Aorta (tissue), 5 donors: ENCODE data around the gene TREX2. TPM values are rescaled to one million over a fixed set of nuclear protein-coding genes. Genes with fewer than 3 reads are reported as not detected.

Experiments
- ATAC-seq: fragments of 200-7000 bp; cut with Tn5 transposase; one replicate; pipeline ENCODE4 v1.9.1; 2022; ENCODE audit warnings: moderate library complexity; ENCODE audit not compliant: low FRiP score
- DNase-seq, 2 donors: peaks; one replicate each; pipeline ENCODE4 v3.0.0-alpha.2; 2020
- H3K27ac ChIP-seq, 2 donors: one replicate each; pipeline ENCODE4 v1.5.1; 2013; ENCODE audit warnings: low read length in 2 of 2, mild to moderate bottlenecking in 2 of 2, moderate library complexity in 2 of 2, control low read depth in 1 of 2, inconsistent platforms in 1 of 2, low read depth in 1 of 2
- H3K27me3 ChIP-seq, 2 donors: one replicate each; pipeline ENCODE4 v1.6.1; 2013; ENCODE audit warnings: control low read depth in 1 of 2, low read length in 1 of 2, mild to moderate bottlenecking in 1 of 2, moderate library complexity in 1 of 2; ENCODE audit not compliant: insufficient read depth in 2 of 2, control insufficient read depth in 1 of 2
- H3K36me3 ChIP-seq, 2 donors: one replicate each; pipeline ENCODE4 v1.6.1; 2013; ENCODE audit warnings: control low read depth in 1 of 2, low read length in 1 of 2, mild to moderate bottlenecking in 1 of 2; ENCODE audit not compliant: insufficient read depth in 2 of 2, control insufficient read depth in 1 of 2
- H3K4me1 ChIP-seq, 2 donors: one replicate each; pipeline ENCODE4 v1.6.1; 2013; ENCODE audit warnings: low read length in 2 of 2, control low read depth in 1 of 2, mild to moderate bottlenecking in 1 of 2, moderate library complexity in 1 of 2; ENCODE audit not compliant: insufficient read depth in 2 of 2, control insufficient read depth in 1 of 2
- H3K4me3 ChIP-seq, 2 donors: one replicate each; pipeline ENCODE4 v1.5.1; 2013; ENCODE audit warnings: low read length in 2 of 2, control low read depth in 1 of 2, mild to moderate bottlenecking in 1 of 2
- H3K9me3 ChIP-seq: one replicate; pipeline ENCODE4 v1.6.1; 2013; ENCODE audit warnings: mild to moderate bottlenecking, low read length; ENCODE audit not compliant: control insufficient read depth
- WGBS, 2 donors: extraction: QIAGEN DNeasy Blood & Tissue Kit; methylation state at CpG; one replicate each; pipeline ENCODE4 v1.1.7; 2013; 5-methylcytosine and 5-hydroxymethylcytosine counted together
- intact Hi-C, 2 donors: fragments of 100-400 bp; cut with DNase I; formaldehyde crosslinking; loops; one replicate each; pipeline versions ENCODE4 v1.14.2 to v1.15.0; 2022
- polyA plus RNA-seq, 2 donors: library from polyadenylated mRNA; stranded (reverse); fragments of 200-250 nt; gene quantifications; one replicate each; pipeline ENCODE4 v1.2.3, GENCODE V29; 2013
- total RNA-seq, 2 donors: library from RNA; stranded (reverse); fragmentation: NEBNext Ultra II Directional; extraction: Animal tissue kit (Norgen Biotek cat#: 25700); gene quantifications; one replicate each; pipeline ENCODE4 v1.2.1, GENCODE V29; 2021
- donor health status: healthy with polysubstance abuse.
- donor health status: Bipolar disorder and iron deficiency.
- donor health status: DM: no; HTN: no; CAD: no.
- donor health status: DM: no; HTN: no; CAD: no.
- donor health status: DM: yes; HTN: yes; CAD: no.

The TREX2 gene
- total and polyA plus RNA-seq, 4 donors: 1.4 to 39.1 (median 4.5) TPM; not detected in 1

DNA sequence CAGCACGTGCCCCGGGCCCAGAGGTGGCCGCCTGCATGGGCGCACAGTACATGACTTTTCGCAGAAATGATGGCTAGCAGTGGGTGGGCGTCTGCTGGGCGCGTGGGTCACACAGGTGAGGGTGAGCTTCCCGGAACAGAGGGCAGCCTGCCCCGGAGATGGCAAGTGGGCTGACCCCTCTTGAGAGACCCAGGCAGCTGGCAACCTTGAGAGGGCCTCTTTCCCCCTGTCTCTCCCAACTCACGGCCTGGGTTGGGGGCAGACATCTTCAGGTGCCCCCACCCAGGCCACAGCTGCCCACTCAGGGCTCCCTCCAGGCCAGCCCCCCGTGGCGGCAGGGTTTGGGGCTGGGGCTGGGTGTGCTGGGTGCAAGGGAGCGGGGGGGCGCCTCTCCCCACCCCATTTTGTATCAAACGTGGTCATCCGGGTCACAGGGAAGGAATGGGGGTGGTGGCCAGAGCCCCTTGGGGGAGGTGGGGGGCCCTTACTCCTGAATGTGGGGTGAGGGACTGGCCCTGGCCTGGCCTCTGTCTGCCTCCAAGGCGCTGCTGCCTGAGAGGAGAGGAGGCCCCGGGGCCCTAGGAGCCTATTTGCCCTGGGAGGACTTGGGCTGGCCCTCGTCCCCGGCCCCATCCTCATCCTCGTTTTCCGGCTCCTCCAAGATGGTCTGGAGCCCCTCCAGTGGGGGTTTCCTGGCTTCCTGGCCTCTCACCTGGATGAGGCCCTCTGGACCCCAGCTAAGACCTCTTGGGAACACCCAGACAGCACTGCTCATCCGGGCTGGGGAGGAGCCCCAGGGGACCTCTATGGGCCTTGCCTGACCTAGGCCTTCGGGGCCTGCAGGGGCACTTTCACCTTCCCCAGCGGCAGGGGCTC is 49.3 kb downstream of the TREX2 start:
- ATAC-seq (no peak), DNase-seq (peak in 1 of 2 donors; percentile 51)
- H3K4me3 ChIP-seq: no peak overlapping the region
- WGBS, 2 donors: 88 to 93% methylated on average over 23 to 26 of the region's 26 CpGs
- H3K9me3 ChIP-seq: no peaks in the 10 kb centered on the region
- no peak overlapping the region for H3K27ac ChIP-seq
- H3K36me3 ChIP-seq: no peaks in the 10 kb centered on the region
- H3K27me3 ChIP-seq: no peaks in the 10 kb centered on the region
- H3K4me1 ChIP-seq: no peaks in the 10 kb centered on the region
- intact Hi-C loops: no loop called here

GRCh38 chrX:153395613-153396319 is 50.1 kb downstream of the TREX2 start:
- Histone ChIP-seq H3K36me3 (no peaks in the 10 kb centered on the region), H3K4me1 (no peaks in the 10 kb centered on the region), H3K4me3 (no peak overlapping the region), H3K27me3 (no peaks in the 10 kb centered on the region), H3K9me3 (no peaks in the 10 kb centered on the region), H3K27ac (no peak overlapping the region)
- 88 to 90% methylated on average over 26 of the region's 26 CpGs for WGBS, 2 donors
- intact Hi-C loops: no loop called here
- ATAC-seq: no peak
- DNase-seq: no peak

DNA sequence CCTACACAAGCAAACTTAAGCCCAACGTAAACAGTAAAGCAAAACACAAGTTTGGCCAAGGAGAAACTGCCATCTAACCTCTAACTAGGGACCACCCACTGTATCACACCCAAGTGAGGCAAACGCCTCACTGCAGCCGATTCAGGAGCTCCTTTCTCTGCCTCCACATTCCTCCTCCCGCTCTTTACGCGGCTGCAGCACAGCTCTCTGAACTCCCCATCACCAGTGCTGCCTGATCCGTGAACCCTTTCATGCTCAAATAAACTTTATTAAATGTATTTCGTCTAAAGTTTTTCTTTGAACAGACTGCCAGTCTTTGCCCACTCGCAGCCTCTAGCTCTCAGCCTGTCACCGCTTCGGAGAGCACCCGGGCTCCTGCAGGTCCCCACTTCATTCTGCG is 51.2 kb downstream of the TREX2 start:
- H3K4me1 ChIP-seq: no peaks in the 10 kb centered on the region
- WGBS, 2 donors: 55 to 62% methylated on average over 13 of the region's 13 CpGs
- intact Hi-C loops: no loop called here
- no peaks in the 10 kb centered on the region for H3K27me3 ChIP-seq
- H3K27ac ChIP-seq: no peak overlapping the region
- H3K4me3 ChIP-seq: no peak overlapping the region
- H3K9me3 ChIP-seq: no peaks in the 10 kb centered on the region
- H3K36me3 ChIP-seq: no peaks in the 10 kb centered on the region
- ATAC-seq (no peak), DNase-seq (no peak)

Other genes starting within 250 kb of the TREX2 start
- not detected for gene PNMA6F, start 124.3 kb downstream of the TREX2 start, total RNA-seq
- not detected for gene PNMA6F, start 124.3 kb downstream of the TREX2 start, polyA plus RNA-seq
- 10 to 100 TPM; 10.0 to 13.7 TPM for gene ZNF275, start 111.9 kb downstream of the TREX2 start, total RNA-seq
- 1 to 10 TPM; 2.6 to 4.8 TPM for gene ZNF275, start 111.9 kb downstream of the TREX2 start, polyA plus RNA-seq
- not detected for gene PNMA6E, start 44.7 kb downstream of the TREX2 start, total RNA-seq
- not detected for gene PNMA6E, start 44.7 kb downstream of the TREX2 start, polyA plus RNA-seq
- gene ZFP92, start 34.6 kb downstream of the TREX2 start, total RNA-seq: under 1 TPM; 0.88 to 0.99 TPM
- gene ZFP92, start 34.6 kb downstream of the TREX2 start, polyA plus RNA-seq: under 1 TPM; 0.23 to 0.75 TPM
- gene HAUS7, start 24.5 kb upstream of the TREX2 start, total RNA-seq: 10 to 100 TPM; 34.6 to 76.0 TPM
- gene HAUS7, start 24.5 kb upstream of the TREX2 start, polyA plus RNA-seq: 100 to 1,000 TPM in 1 of 2 donors, 10 to 100 TPM in 1; 33.1 to 686 TPM
- gene BGN, start 48.9 kb upstream of the TREX2 start, total RNA-seq: 1,000 to 10,000 TPM; 1,297 to 2,306 TPM
- gene BGN, start 48.9 kb upstream of the TREX2 start, polyA plus RNA-seq: 1,000 to 10,000 TPM; 1,177 to 3,171 TPM
- gene ATP2B3, start 71.6 kb upstream of the TREX2 start, total RNA-seq: under 1 TPM; 0.19 to 0.27 TPM
- under 1 TPM in 1 of 2 donors, not detected in 1; 0.20 TPM for gene ATP2B3, start 71.6 kb upstream of the TREX2 start, polyA plus RNA-seq
- 10 to 100 TPM; 13.5 to 13.6 TPM for gene CCNQ, start 153.1 kb upstream of the TREX2 start, total RNA-seq
- gene CCNQ, start 153.1 kb upstream of the TREX2 start, polyA plus RNA-seq: 10 to 100 TPM; 28.8 to 40.3 TPM
- not detected for gene DUSP9, start 201.1 kb upstream of the TREX2 start, total RNA-seq
- not detected for gene DUSP9, start 201.1 kb upstream of the TREX2 start, polyA plus RNA-seq
- 1 to 10 TPM; 4.3 to 4.9 TPM for gene PNCK, start 227.8 kb upstream of the TREX2 start, total RNA-seq
- gene PNCK, start 227.8 kb upstream of the TREX2 start, polyA plus RNA-seq: 1 to 10 TPM in 1 of 2 donors, not detected in 1; 3.0 TPM
- 10 to 100 TPM; 16.2 to 26.7 TPM for gene SLC6A8, start 241.9 kb upstream of the TREX2 start, total RNA-seq
- gene SLC6A8, start 241.9 kb upstream of the TREX2 start, polyA plus RNA-seq: 10 to 100 TPM; 13.9 to 14.7 TPM